AG04449 (cell line): ENCODE data around the gene SPIRE1.

ENCODE experiments used
- CTCF ChIA-PET: fragments of 350-600 bp; formaldehyde crosslinking; extraction: SDS; loops from one replicate; lab custom pipeline; 2021; ENCODE audit warnings: antibody characterized with exemption; lab: Yijun Ruan, JAX
- POLR2A ChIA-PET: fragments of 400-600, 350-600 bp; formaldehyde crosslinking; extraction: SDS; loops from one replicate; lab custom pipeline; 2020; ENCODE audit warnings: antibody characterized with exemption, inconsistent platforms; lab: Yijun Ruan, JAX
- DNase-seq: peaks from one replicate; pipeline ENCODE4 v3.0.0-alpha.2; 2010; ENCODE audit warnings: low read depth, low spot score
- H3K4me3 ChIP-seq: 2 replicates; pipeline ENCODE4 v1.5.1; 2011; ENCODE audit warnings: low read depth, mild to moderate bottlenecking, control low read depth, low read length
- TF ChIP-seq, protein P1 (sequence below): IDR thresholded peaks from one replicate; pipeline ENCODE4 v1.5.1; 2011; ENCODE audit warnings: mild to moderate bottlenecking, moderate library complexity, low read length, control low read depth, inconsistent platforms; ENCODE audit not compliant: insufficient read depth; ENCODE audit errors: missing control alignments

Gene SPIRE1

DNA sequence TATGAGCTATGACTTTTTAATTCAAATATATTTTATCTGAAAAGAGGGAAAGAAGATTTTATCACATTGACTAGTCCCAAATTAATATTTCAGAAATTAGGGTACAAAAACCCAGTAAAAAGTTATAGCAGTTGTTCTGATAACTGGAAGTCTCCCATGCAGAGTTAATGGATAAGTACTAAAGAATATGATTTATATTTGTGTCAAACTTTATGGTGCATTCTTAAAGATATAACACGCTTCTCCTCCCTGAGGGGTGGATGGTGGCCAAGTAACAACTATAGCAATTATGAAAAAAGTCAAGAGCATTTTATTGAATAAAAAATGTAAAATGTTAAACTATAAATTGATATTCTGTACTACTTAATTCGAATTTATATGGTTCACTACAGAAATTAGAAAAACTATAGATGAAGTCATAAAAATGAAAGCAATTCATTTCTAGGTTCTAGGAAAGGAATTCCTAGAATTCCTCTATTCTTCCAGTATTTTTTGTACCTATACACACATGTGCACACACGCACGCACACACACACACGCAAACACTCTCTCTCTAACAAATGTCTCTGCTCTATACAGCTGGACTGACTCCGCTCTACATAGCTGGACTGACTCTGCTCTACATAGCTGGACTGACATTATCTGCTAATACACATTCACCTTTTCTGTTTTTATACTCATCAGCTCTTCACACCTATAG, 138.9 kb downstream of the SPIRE1 start:
- TF ChIP-seq, protein P1, sequence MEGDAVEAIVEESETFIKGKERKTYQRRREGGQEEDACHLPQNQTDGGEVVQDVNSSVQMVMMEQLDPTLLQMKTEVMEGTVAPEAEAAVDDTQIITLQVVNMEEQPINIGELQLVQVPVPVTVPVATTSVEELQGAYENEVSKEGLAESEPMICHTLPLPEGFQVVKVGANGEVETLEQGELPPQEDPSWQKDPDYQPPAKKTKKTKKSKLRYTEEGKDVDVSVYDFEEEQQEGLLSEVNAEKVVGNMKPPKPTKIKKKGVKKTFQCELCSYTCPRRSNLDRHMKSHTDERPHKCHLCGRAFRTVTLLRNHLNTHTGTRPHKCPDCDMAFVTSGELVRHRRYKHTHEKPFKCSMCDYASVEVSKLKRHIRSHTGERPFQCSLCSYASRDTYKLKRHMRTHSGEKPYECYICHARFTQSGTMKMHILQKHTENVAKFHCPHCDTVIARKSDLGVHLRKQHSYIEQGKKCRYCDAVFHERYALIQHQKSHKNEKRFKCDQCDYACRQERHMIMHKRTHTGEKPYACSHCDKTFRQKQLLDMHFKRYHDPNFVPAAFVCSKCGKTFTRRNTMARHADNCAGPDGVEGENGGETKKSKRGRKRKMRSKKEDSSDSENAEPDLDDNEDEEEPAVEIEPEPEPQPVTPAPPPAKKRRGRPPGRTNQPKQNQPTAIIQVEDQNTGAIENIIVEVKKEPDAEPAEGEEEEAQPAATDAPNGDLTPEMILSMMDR = no peak
- POLR2A ChIA-PET = no interaction called here

GRCh38 chr18:12518326-12518725, 139.6 kb downstream of the SPIRE1 start:
- TF ChIP-seq, protein P1 = no peak
- no peak for DNase-seq
- no peak overlapping the region for H3K4me3 ChIP-seq
- ChIA-PET POLR2A (no interaction called here), CTCF (interaction anchor here (1.2 to 2.3 kb wide), 2 partner anchors 21 to 97 kb away, joined by 5 to 7 read pairs; no protein-coding TSS in a partner anchor)

More for the DNA sequence above, 138.9 kb downstream of the SPIRE1 start:
- no peak overlapping the region for H3K4me3 ChIP-seq
- CTCF ChIA-PET = interaction anchor here (1.2 to 2.3 kb wide), 2 partner anchors 20 to 96 kb away, joined by 5 to 7 read pairs; no protein-coding TSS in a partner anchor
- no peak for DNase-seq

GRCh38 chr18:12517142-12517825, 140.6 kb downstream of the SPIRE1 start:
- ChIA-PET CTCF (interaction anchor here (1.3 to 2.3 kb wide), 3 partner anchors 12 to 125 kb away, joined by 3 to 7 read pairs (median 3); no protein-coding TSS in a partner anchor), POLR2A (no interaction called here)
- TF ChIP-seq, protein P1 = no peak
- H3K4me3 ChIP-seq = no peak overlapping the region
- no peak for DNase-seq

DNA sequence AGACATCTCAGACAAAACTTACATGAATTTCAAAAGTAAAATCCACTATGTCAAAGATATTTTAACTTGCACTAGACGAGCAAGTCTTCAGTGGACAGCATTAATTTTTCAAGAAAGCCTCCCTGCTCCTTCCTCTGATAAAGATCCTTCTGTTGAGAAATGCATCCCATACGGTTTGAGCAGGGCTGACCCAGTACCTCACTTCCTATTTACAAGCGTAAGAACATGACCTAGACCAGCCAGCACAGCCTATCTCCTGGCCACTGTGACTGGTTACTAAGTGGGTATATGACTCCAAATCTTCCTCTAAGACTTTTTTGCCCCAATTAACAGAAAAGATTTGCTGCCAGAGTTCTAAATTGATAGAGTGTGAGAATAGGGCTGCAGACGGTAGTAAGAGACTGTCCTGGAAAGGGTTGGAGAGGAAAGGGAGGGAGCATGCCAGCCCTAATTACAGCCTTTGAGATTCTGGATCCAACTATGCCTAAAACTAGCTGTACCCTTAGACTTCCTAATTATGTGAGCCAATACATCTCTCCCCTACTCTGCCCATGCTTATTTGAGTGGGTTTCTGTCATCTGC, 141.8 kb downstream of the SPIRE1 start:
- DNase-seq = no peak
- POLR2A ChIA-PET = no interaction called here
- TF ChIP-seq, protein P1 = no peak
- no peak overlapping the region for H3K4me3 ChIP-seq
- CTCF ChIA-PET = interaction anchor here (1.3 to 1.6 kb wide), 2 partner anchors 11 to 124 kb away, joined by 3 read pairs; no protein-coding TSS in a partner anchor

DNA sequence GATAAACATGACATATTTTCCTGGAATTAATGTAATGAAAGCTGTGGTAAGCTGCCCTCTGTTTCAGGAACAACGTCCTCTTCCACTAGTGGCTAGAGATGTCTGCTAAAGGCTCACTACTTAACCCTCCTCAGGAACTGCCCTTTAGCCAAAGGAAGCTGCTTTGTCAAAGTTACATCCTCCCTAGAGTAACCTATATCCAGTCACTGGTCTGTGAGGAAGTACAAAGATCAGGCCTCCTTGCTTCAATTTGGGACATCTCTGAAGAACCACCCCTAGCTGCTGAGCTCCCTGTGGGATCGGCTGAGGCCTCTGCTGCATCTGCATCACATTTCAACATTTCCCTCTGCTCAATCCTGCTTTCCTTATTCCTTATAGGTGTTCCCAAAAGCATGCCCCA, 142.4 kb downstream of the SPIRE1 start:
- H3K4me3 ChIP-seq = no peak overlapping the region
- ChIA-PET POLR2A (no interaction called here), CTCF (no interaction called here)
- DNase-seq = no peak
- TF ChIP-seq, protein P1 = no peak
